Thoracic aorta (tissue), 2 donors: ENCODE measurements around the gene PHACTR1. TPM values are rescaled to one million over a fixed set of nuclear protein-coding genes. Genes with fewer than 3 reads are reported as not detected.

Experiments used
- ATAC-seq: fragments of 150-250 bp; one replicate; pipeline ENCODE4 v1.8.0; 2017; ENCODE audit warnings: low read depth; ENCODE audit not compliant: insufficient number of reproducible peaks, low FRiP score
- DNase-seq: peaks from one replicate; pipeline ENCODE4 v3.0.0-alpha.2; 2020; ENCODE audit warnings: low spot score
- H3K27ac ChIP-seq, 2 donors: fragments of 200-600 bp; sonication (generic); 1 replicate in 1 of 2; 2 replicates in 1 of 2; pipeline ENCODE4 v1.5.1; 2016; ENCODE audit warnings: mild to moderate bottlenecking in 2 of 2, moderate library complexity in 2 of 2
- H3K27me3 ChIP-seq: fragments of 200-600 bp; sonication (generic); replicated peaks from 2 replicates; pipeline ENCODE4 v1.6.0; 2016; ENCODE audit warnings: mild to moderate bottlenecking; ENCODE audit not compliant: insufficient read depth
- H3K36me3 ChIP-seq: fragments of 200-600 bp; sonication (generic); one replicate; pipeline ENCODE4 v1.5.1; 2016
- H3K4me1 ChIP-seq, 2 donors: fragments of 200-600 bp; sonication (generic); 1 replicate in 1 of 2; 2 replicates in 1 of 2; pipeline versions ENCODE4 v1.5.1 to v1.6.0; 2016; ENCODE audit warnings: low read depth in 2 of 2, mild to moderate bottlenecking in 1 of 2; ENCODE audit not compliant: control insufficient read depth in 1 of 2
- H3K4me3 ChIP-seq: fragments of 200-600 bp; sonication (generic); 2 replicates; pipeline ENCODE4 v1.5.1; 2016; ENCODE audit warnings: mild to moderate bottlenecking
- H3K9me3 ChIP-seq: fragments of 200-600 bp; sonication (generic); 2 replicates; pipeline ENCODE4 v1.5.1; 2016
- CTCF ChIP-seq: fragments of 200-600 bp; sonication (generic); IDR thresholded peaks from one replicate; pipeline ENCODE4 v1.5.1; 2019; ENCODE audit warnings: antibody characterized with exemption
- total RNA-seq, 2 donors: library from RNA; depleted of rRNA; stranded (reverse); fragments of >200 nt; gene quantifications; one replicate each; pipeline versions ENCODE4 v1.1.0 to v1.2.3, GENCODE V29; 2016

The PHACTR1 gene
- total RNA-seq, 2 donors from 2014 or later = 42.9 to 69.1 TPM

GRCh38 chr6:13304101-13304500 is 587.5 kb downstream of the PHACTR1 start:
- Histone ChIP-seq H3K4me1 (peaks cover 18 to 31% of the 10 kb centered on the region in 2 donors), H3K4me3 (peak overlapping the region; percentile 58), H3K36me3 (no peaks in the 10 kb centered on the region), H3K9me3 (no peaks in the 10 kb centered on the region), H3K27ac (peak overlapping the region; percentile 20 to 47), H3K27me3 (no peaks in the 10 kb centered on the region)
- no peak for ATAC-seq
- no peak for TF ChIP-seq CTCF
- DNase-seq = no peak

GRCh38 chr6:13304580-13305260 is 588.2 kb downstream of the PHACTR1 start:
- no peak for TF ChIP-seq CTCF
- no peaks in the 10 kb centered on the region for H3K36me3 ChIP-seq
- no peak overlapping the region for H3K4me3 ChIP-seq
- DNase-seq = no peak
- H3K4me1 ChIP-seq = peaks cover 18 to 31% of the 10 kb centered on the region in 2 donors
- ATAC-seq = no peak
- H3K27ac ChIP-seq = peak overlapping the region; percentile 20 to 47
- no peaks in the 10 kb centered on the region for H3K9me3 ChIP-seq
- no peaks in the 10 kb centered on the region for H3K27me3 ChIP-seq

GRCh38 chr6:13305288-13305687 is 588.7 kb downstream of the PHACTR1 start:
- ATAC-seq (no peak), DNase-seq (no peak)
- no peaks in the 10 kb centered on the region for H3K9me3 ChIP-seq
- TF ChIP-seq CTCF = no peak
- no peak overlapping the region for H3K4me3 ChIP-seq
- peaks cover 18 to 31% of the 10 kb centered on the region in 2 donors for H3K4me1 ChIP-seq
- no peaks in the 10 kb centered on the region for H3K27me3 ChIP-seq
- H3K36me3 ChIP-seq = no peaks in the 10 kb centered on the region
- no peak overlapping the region for H3K27ac ChIP-seq

GRCh38 chr6:13305791-13306190 is 589.2 kb downstream of the PHACTR1 start:
- H3K9me3 ChIP-seq = no peaks in the 10 kb centered on the region

GRCh38 chr6:13307508-13307995 is 591.0 kb downstream of the PHACTR1 start:
- TF ChIP-seq CTCF = no peak

More at GRCh38 chr6:13305791-13306190, 589.2 kb downstream of the PHACTR1 start:
- TF ChIP-seq CTCF = no peak
- ATAC-seq (no peak), DNase-seq (no peak)
- H3K27ac ChIP-seq = no peak overlapping the region
- H3K4me3 ChIP-seq = no peak overlapping the region
- H3K4me1 ChIP-seq = peaks cover 18 to 31% of the 10 kb centered on the region in 2 donors
- no peaks in the 10 kb centered on the region for H3K27me3 ChIP-seq
- no peaks in the 10 kb centered on the region for H3K36me3 ChIP-seq

More at GRCh38 chr6:13307508-13307995, 591.0 kb downstream of the PHACTR1 start:
- DNase-seq = no peak
- ATAC-seq = no peak
- no peaks in the 10 kb centered on the region for H3K9me3 ChIP-seq
- peaks cover 15 to 33% of the 10 kb centered on the region in 2 donors for H3K4me1 ChIP-seq
- H3K27ac ChIP-seq = no peak overlapping the region
- no peak overlapping the region for H3K4me3 ChIP-seq
- no peaks in the 10 kb centered on the region for H3K36me3 ChIP-seq
- no peaks in the 10 kb centered on the region for H3K27me3 ChIP-seq
